Stimulated activated CD8-positive, alpha-beta memory T cell treated with anti-CD3 and anti-CD28 coated beads, Interleukin-7, amount 100 ng/mL, for 48 hours (primary cell): ENCODE data around the gene CD68.

ENCODE experiments used
- DNase-seq, 2 donors: peaks; one replicate each; pipeline ENCODE4 v3.0.0-alpha.2; 2020; ENCODE audit warnings: low read depth in 1 of 2; ENCODE audit errors: extremely low read depth in 1 of 2

The CD68 gene

GRCh38 chr17:7558544-7559319 lies 20.7 kb upstream of the CD68 start, which contains the start of gene TNFSF13:
TNFSF13 (plus strand) TSS chr17:7558750; CDS start chr17:7559040, 290 bp downstream.
- DNase-seq, result no peak

- DNase-seq, result no peak
Measured at GRCh38 chr17:7559320-7560171, 19.9 kb upstream of the CD68 start.

GRCh38 chr17:7560172-7561027 lies 19.0 kb upstream of the CD68 start:
- no peak for DNase-seq

- peak; percentile 70 to 82 for DNase-seq
Measured at GRCh38 chr17:7561028-7561575, 18.3 kb upstream of the CD68 start.

- peak; percentile 82 to 88 for DNase-seq
Measured at GRCh38 chr17:7561589-7562207, 17.7 kb upstream of the CD68 start, which contains the start of gene SENP3. SENP3 (plus strand) TSS chr17:7561919; CDS start chr17:7563077, 1,158 bp downstream.

GRCh38 chr17:7562208-7562605 lies 17.2 kb upstream of the CD68 start:
- no peak for DNase-seq

- DNase-seq, result no peak
Measured at GRCh38 chr17:7563115-7563869, 16.1 kb upstream of the CD68 start.

GRCh38 chr17:7569571-7569970 lies 9.9 kb upstream of the CD68 start:
- no peak for DNase-seq

GRCh38 chr17:7570351-7570750 lies 9.1 kb upstream of the CD68 start:
- DNase-seq, result no peak

GRCh38 chr17:7572338-7572587 lies 7.2 kb upstream of the CD68 start:
- peak in 1 of 2 donors; percentile 99 for DNase-seq

- DNase-seq, result peak in 1 of 2 donors; percentile 99
Measured at GRCh38 chr17:7572588-7573323, 6.7 kb upstream of the CD68 start.

GRCh38 chr17:7573324-7574080 lies 5.9 kb upstream of the CD68 start:
- DNase-seq, result peak; percentile 80 to 84

- DNase-seq, result no peak
Measured at GRCh38 chr17:7574176-7574953, 5.1 kb upstream of the CD68 start.

- no peak for DNase-seq
Measured at GRCh38 chr17:7575481-7575883, 4.0 kb upstream of the CD68 start.

- no peak for DNase-seq
Measured at GRCh38 chr17:7575959-7576358, 3.5 kb upstream of the CD68 start.

GRCh38 chr17:7576432-7576937 lies 3.0 kb upstream of the CD68 start:
- no peak for DNase-seq
